NCI-H526 treated with DMSO at 0.1 percent for 48 hours (cell line): ENCODE results near the gene TMIGD3.
"Not testable (repeated sequence)": the region's sequence is repeated elsewhere in the genome, so short reads cannot be mapped to it uniquely, and the experiment has no call there.

Experiments used
- DNase-seq: peaks from one replicate; lab custom pipeline; 2025; lab: John Stamatoyannopoulos, UW

The TMIGD3 gene

DNA sequence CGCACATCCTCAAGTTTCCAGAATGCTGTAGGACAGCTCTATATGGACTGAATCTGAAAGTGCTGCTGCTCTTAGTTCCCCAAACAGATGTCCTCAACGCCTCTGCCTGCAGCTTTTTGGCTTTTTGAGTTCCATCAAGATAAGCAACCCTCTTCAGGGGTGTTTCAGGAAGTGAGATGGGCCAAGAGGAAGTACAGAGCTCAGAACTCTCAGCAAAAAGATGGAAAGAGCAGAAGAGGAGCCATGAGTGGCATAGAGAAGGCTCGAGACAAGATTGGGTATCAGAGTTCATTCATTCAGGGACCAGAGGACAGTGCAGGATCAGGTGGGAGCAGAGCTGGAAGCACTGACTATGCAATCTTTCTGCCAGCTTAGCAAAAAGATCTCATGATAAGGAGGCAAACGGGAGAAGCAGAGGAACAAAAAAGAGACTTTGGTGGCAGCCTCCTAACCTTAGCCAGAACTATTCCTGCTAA is at the start of gene TMIGD3, which contains the start of gene ADORA3:
TSS of gene TMIGD3 (minus strand) at position 49 of the 476 bp plus-strand sequence. CDS start 279 bp downstream, outside the sequence.
TSS of gene ADORA3 (minus strand) at position 49 of the 476 bp plus-strand sequence. CDS start 279 bp downstream, outside the sequence.
- no peak for DNase-seq

DNA sequence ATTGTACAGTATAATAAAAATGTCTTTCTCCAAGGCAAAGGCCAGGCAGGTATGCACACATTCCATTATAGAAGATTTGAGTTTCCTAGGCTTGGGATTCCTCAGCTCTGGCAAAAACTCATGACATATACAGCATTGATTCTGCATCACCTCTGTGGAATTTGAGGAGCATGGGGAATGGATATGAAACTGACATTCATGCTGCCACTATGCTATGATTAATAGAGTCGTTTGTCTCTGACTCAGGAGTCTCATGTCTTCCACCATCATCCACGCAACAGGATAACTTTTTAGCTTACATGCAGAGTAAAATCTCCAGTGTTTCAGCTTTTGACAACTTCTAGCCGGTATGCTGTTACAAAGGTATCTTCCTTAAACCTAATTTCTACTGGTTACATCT is 49.8 kb upstream of the TMIGD3 start:
- DNase-seq: no peak

GRCh38 chr1:111552587-111552986 is 49.2 kb upstream of the TMIGD3 start:
- no peak for DNase-seq

GRCh38 chr1:111551623-111552411 is 48.4 kb upstream of the TMIGD3 start:
- DNase-seq: no peak

DNA sequence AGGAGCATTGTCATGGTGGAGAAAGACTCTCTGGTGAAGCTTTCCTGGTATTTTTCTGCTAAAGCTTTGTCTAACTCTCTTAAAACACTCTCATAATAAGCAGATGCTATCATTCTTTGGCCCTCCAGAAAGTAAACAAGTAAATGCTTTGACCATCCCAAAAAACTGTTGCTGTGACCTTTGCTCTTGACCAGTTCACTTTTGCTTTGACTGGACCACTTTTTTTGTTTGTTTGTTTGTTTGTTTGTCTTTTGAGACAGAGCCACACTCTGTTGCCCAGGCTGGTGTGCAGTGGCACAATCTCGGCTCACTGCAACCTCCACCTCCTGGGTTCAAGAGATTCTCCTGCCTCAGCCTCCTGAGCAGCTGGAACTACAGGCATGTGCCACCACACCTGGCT is 44.4 kb upstream of the TMIGD3 start:
- DNase-seq: not testable (repeated sequence)

DNA sequence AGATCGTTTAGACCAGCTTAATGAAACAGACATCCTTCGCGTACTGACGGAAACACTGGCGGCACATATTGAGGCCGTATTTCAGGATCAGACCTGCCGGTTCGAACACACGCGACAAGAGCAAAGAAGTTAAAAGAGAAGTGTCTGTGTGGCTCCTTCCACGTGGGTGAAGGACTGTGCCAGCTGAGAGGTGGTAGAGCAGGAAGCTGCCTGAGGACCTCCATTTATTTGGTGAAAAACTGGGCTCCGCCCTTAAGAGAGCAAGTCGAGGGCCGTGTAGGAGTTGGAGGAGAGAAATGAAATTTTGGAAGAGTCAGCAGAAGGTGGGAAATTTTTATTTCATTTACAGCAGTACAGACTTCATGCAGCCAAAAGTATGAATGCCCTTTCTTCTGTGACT is 38.8 kb upstream of the TMIGD3 start:
- DNase-seq: no peak

GRCh38 chr1:111541721-111542120 is 38.3 kb upstream of the TMIGD3 start:
- DNase-seq: no peak

- DNase-seq: no peak
Measured at GRCh38 chr1:111540928-111541327, 37.5 kb upstream of the TMIGD3 start.

DNA sequence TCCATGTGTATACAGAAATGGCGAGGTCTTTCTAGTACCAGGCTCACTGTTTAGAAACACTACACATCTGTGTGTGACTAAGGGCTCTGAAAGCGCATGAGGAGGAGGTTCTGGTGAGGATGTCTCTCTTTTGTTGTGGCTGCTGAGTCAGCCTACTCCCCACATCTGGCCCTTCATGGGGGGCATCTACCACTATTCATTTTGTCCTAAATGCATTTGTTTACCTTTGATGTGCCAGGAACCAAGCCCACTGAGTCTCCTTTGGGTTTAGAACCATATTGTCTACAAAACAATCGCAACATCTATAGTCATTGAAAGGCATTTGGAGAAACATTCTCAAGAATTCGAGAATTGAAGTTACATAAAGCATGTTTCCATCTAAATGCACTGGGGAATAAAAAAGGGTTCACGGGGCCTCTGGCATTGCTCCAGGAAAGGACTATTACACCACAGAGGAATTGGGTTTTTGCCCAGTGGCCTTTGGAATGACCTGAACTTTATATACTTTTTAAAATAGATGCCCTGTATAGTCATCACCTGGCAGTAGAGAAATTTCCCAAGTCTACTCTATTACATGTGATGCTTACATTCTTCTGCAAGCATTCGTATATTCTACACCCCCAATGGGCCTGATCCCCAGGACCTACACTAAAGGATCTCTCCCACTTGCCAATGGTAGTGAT is 35.1 kb upstream of the TMIGD3 start:
- no peak for DNase-seq

- no peak for DNase-seq
Measured at GRCh38 chr1:111535256-111536191, 32.1 kb upstream of the TMIGD3 start.

- DNase-seq: no peak
Measured at GRCh38 chr1:111520053-111520452, 16.6 kb upstream of the TMIGD3 start.

DNA sequence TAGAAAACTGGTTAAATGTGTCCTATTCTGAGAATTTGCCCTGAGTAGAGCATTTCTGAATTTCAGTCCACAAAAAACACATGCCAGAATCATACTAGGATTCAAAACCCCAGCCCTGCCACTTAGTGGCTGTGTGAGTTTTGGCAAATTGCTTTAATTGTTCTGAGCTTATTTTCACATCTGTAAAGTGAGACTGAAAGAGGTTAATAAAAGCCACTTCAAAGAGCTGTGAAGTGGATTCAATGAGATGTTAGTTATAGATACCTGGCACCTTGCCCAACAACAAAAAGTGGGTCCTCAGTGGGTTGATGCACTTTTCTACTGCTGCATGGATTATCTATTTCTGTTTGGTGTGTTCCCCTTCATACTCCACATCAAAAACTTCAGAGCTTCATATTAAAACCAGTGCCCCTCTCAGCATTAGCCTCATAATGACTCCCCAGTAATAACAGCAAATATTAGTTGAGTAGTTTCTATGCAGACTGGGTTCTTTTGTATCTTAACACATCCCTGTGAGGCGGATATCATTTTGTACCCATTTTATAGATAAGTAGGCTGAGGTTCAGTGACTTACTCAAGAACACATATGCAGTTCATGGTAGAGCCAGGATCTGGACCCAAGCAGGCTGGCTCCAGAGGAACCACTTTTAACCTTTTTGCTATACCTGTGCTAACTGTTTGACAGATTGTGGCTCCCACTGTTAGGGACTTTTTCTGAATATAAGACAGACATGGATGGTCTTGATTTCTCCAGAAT is 14.2 kb upstream of the TMIGD3 start:
- DNase-seq: no peak

DNA sequence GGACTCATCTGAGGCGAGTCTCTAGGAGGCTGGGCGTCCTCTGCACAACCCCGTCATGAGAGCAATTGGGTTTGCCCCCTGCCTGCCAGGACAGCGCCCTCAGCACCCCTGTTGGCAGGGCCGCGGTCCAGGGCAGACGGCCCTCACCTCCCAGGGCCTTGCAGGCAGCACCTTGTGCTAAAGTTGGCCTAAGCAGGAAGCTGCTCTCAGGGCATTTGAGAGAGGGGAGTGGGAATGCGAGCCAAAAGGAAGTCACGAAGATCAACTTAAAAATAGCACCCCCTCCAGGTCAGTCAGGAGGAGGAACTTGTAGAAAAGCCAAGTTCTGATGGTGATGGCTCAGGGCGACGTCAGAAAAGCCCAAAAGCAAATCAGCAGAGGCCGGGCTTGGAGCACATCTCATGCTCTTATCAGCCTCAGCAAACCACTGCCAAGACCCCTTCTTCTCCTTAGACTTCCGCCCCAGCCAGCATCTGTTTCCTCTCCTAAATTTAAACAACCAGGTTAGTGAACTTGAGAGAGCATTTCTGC is 12.6 kb upstream of the TMIGD3 start:
- no peak for DNase-seq

- no peak for DNase-seq
Measured at GRCh38 chr1:111515291-111516004, 12.0 kb upstream of the TMIGD3 start.

DNA sequence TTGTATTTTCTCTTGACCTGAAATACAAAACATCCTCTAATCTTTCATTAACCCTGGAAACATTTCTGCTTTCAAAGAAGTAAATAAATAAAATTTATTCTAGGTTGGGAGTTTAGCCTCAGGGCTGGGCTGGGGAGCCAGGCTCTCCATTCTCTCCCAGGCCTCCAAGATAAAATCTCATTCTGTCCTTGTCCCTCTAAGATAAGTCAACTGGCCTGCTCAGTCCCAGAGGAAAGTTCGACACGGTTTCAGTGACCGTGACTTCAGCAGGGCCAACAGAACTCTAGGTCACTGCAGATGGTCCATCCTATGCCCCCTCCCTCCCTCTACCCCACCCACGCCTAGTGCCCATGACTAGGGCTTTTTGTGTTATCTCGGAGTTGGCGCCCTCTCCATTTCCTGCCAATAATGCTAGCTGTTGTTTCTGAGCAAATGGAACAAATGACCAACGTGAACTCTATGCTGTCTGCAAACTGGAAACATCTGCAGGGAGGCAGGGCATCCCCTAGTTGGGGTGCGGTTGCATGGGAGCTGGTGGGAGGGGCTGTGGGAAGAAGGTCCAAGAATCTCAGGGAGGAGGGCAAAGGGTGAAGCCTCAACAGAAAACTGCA is 10.1 kb upstream of the TMIGD3 start:
- no peak for DNase-seq

GRCh38 chr1:111512931-111513330 is 9.5 kb upstream of the TMIGD3 start:
- no peak for DNase-seq

DNA sequence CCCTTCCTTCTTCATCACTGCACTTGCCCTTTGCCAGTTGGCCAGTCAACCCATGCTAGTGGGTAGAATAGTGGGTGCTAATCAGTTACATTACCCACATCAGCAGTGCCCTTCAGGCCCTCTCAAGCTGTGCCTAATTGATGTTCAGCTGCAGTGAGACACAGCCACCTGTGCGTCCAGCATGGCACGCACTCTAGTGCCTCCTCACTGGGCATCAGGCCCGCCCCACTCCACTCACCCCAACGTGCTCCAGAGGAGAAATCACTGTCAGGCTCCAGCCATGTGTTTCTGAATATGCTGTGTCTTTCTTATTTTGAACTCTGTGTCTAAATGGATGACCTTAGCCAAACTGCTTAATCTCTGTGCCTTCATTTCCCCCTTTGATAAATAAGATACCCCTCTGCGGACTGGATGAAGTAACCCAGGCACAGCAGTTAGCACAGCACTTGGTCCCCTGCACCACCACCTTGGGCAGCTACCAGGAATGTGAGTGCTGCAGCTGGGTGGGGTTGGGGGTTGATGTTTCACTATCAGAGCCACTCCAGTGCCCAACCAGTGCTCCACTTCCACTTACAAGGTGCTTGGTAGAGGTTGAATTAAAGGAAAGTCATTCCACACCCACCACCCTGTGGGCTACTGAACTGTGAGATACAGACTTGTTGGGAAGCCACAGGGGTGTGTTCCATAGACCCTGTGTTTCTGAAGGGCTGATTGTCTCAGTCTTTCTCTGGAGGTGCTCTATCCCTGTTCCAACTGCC is 8.9 kb upstream of the TMIGD3 start:
- no peak for DNase-seq

DNA sequence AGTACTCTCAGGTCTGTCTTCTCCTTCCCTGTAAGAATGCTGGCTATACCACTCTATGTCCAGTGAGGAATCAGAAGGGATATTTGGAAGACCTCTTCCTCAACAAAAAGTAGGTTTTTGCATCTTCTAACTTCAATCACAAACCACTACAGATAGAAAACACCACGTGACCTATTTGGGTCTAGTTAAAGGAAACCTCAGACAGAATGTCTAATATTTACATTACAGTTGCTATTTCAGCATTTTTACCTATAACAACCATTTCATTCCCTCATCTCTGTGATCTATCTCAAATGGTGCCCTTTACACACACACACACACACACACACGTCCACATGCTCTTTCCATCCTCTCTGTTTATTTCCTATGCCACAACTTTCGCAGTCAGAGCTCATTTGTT is 7.9 kb upstream of the TMIGD3 start:
- DNase-seq: no peak

- no peak for DNase-seq
Measured at GRCh38 chr1:111509997-111510375, 6.6 kb upstream of the TMIGD3 start.
